Measurements from ENCODE around the gene ETV3. TPM values are rescaled to one million over a fixed set of nuclear protein-coding genes. Genes with fewer than 3 reads are reported as not detected.

The ETV3 gene
- total and polyA plus RNA-seq, 2 donors from 2014 or later = 3.5 to 24.8 TPM

- H3K27me3 ChIP-seq (ENCODE audit: control insufficient read depth, insufficient read depth, low read length) = no peaks in the 10 kb centered on the region
- H3K27ac ChIP-seq (ENCODE audit: low read depth in 2 of 2, low read length in 2 of 2) = no peak overlapping the region
- no peak overlapping the region for H3K9ac ChIP-seq (ENCODE audit: low read length in 3 of 3)
- FAIRE-seq (no peak), DNase-seq (no peak)
- no peaks in the 10 kb centered on the region for H3K9me3 ChIP-seq (ENCODE audit: control insufficient read depth in 2 of 3, insufficient read depth in 1 of 3, low read length in 3 of 3)
- no peaks in the 10 kb centered on the region for H3K36me3 ChIP-seq (ENCODE audit: control insufficient read depth in 2 of 3, insufficient read depth in 3 of 3, low read length in 3 of 3)
- H3K4me3 ChIP-seq (ENCODE audit: low read length in 3 of 3) = no peak overlapping the region
- no peaks in the 10 kb centered on the region for H3K4me1 ChIP-seq (ENCODE audit: control insufficient read depth in 2 of 3, insufficient read depth in 2 of 3, low read depth in 1 of 3, low read length in 3 of 3)
- intact Hi-C loops (cut with DNase I) = no loop called here
- TF ChIP-seq, protein P1, sequence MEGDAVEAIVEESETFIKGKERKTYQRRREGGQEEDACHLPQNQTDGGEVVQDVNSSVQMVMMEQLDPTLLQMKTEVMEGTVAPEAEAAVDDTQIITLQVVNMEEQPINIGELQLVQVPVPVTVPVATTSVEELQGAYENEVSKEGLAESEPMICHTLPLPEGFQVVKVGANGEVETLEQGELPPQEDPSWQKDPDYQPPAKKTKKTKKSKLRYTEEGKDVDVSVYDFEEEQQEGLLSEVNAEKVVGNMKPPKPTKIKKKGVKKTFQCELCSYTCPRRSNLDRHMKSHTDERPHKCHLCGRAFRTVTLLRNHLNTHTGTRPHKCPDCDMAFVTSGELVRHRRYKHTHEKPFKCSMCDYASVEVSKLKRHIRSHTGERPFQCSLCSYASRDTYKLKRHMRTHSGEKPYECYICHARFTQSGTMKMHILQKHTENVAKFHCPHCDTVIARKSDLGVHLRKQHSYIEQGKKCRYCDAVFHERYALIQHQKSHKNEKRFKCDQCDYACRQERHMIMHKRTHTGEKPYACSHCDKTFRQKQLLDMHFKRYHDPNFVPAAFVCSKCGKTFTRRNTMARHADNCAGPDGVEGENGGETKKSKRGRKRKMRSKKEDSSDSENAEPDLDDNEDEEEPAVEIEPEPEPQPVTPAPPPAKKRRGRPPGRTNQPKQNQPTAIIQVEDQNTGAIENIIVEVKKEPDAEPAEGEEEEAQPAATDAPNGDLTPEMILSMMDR (IDR thresholded peaks at IDR 0.05; ENCODE audit: borderline replicate concordance, extremely low read depth, insufficient read depth) = no peak
These were observed 32.0 kb downstream of the ETV3 start for GRCh38 chr1:157105988-157106812.

DNA sequence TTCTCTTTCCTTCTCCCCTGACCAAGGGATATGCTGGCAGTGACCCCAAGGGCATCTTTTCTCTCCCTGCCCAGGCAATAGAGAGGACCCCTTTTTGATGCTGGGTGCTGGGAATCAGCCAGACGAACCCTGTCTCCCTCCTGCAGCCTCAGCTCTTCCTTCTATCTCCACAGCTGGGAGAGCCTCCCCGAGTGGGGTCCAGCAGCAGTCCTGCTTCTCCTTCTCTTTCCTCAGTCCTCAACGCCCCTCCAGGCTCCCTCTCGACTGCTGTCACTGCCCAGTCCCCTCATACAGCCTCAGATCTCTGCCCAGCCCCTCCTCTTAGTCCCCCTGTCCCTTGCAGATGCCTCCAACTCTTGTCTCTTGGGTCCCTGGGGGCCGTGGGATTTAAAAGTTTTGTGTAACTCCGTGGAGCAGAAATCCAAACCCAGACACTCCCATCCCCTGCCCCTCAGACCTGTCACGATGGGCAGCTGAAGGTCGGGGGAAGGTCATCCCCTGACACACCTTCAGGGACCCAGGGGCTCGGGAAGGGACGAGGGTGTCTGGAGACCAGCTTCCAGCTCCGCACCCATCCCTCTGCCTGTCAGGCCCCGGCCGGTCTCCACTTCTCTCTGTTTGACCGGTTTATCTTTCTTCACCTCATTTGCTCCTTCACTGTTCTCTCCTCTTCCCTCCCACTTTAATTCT lies 32.8 kb downstream of the ETV3 start:
- Histone ChIP-seq H3K9ac (ENCODE audit: low read length in 3 of 3) (no peak overlapping the region), H3K9me3 (ENCODE audit: control insufficient read depth in 2 of 3, insufficient read depth in 1 of 3, low read length in 3 of 3) (no peaks in the 10 kb centered on the region), H3K4me1 (ENCODE audit: control insufficient read depth in 2 of 3, insufficient read depth in 2 of 3, low read depth in 1 of 3, low read length in 3 of 3) (no peaks in the 10 kb centered on the region), H3K4me3 (ENCODE audit: low read length in 3 of 3) (no peak overlapping the region), H3K36me3 (ENCODE audit: control insufficient read depth in 2 of 3, insufficient read depth in 3 of 3, low read length in 3 of 3) (no peaks in the 10 kb centered on the region), H3K27me3 (ENCODE audit: control insufficient read depth, insufficient read depth, low read length) (no peaks in the 10 kb centered on the region), H3K27ac (ENCODE audit: low read depth in 2 of 2, low read length in 2 of 2) (no peak overlapping the region)
- FAIRE-seq = no peak
- no peak for DNase-seq
- intact Hi-C loops (cut with DNase I) = no loop called here
- TF ChIP-seq, protein P1 (IDR thresholded peaks at IDR 0.05; ENCODE audit: borderline replicate concordance, extremely low read depth, insufficient read depth) = no peak

GRCh38 chr1:157104598-157105293 lies 33.4 kb downstream of the ETV3 start:
- Histone ChIP-seq H3K9ac (ENCODE audit: low read length in 3 of 3) (no peak overlapping the region), H3K36me3 (ENCODE audit: control insufficient read depth in 2 of 3, insufficient read depth in 3 of 3, low read length in 3 of 3) (no peaks in the 10 kb centered on the region), H3K4me3 (ENCODE audit: low read length in 3 of 3) (no peak overlapping the region), H3K27ac (ENCODE audit: low read depth in 2 of 2, low read length in 2 of 2) (no peak overlapping the region), H3K27me3 (ENCODE audit: control insufficient read depth, insufficient read depth, low read length) (no peaks in the 10 kb centered on the region), H3K4me1 (ENCODE audit: control insufficient read depth in 2 of 3, insufficient read depth in 2 of 3, low read depth in 1 of 3, low read length in 3 of 3) (no peaks in the 10 kb centered on the region), H3K9me3 (ENCODE audit: control insufficient read depth in 2 of 3, insufficient read depth in 1 of 3, low read length in 3 of 3) (no peaks in the 10 kb centered on the region)
- no peak for FAIRE-seq
- TF ChIP-seq, protein P1 (IDR thresholded peaks at IDR 0.05; ENCODE audit: borderline replicate concordance, extremely low read depth, insufficient read depth) = no peak
- intact Hi-C loops (cut with DNase I) = no loop called here
- DNase-seq = no peak
